ENCODE data around the gene NCOA3.

DNA sequence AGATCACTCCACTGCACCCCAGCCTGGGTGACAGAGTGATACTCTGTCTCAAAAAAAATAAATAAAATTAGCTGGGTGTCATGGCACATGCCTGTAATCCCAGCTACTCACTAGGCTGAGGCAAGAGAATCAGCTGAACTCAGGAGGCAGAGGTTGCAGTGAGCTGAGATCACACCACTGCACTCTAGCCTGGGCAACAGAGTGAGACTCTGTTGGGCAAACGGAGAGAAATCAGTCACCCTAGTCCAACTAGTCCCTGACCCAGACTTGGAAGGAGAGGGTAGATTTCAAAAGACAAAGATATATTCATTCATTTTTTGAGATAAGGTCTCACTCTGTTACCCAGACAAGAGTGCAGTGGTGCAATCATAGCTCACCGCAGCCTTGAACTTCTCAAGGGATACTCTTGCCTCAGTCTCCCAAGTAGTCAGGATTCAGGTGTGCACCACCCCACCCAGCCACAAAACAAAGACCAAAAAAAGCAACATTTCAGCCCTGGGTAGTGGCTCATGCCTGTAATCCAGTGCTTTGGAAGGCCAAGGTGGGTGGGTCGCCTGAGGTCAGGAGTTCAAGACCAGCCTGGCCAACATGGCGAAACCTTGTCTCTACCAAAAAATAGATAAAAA, 26.2 kb upstream of the NCOA3 start:
- TF ChIP-seq, protein P1, sequence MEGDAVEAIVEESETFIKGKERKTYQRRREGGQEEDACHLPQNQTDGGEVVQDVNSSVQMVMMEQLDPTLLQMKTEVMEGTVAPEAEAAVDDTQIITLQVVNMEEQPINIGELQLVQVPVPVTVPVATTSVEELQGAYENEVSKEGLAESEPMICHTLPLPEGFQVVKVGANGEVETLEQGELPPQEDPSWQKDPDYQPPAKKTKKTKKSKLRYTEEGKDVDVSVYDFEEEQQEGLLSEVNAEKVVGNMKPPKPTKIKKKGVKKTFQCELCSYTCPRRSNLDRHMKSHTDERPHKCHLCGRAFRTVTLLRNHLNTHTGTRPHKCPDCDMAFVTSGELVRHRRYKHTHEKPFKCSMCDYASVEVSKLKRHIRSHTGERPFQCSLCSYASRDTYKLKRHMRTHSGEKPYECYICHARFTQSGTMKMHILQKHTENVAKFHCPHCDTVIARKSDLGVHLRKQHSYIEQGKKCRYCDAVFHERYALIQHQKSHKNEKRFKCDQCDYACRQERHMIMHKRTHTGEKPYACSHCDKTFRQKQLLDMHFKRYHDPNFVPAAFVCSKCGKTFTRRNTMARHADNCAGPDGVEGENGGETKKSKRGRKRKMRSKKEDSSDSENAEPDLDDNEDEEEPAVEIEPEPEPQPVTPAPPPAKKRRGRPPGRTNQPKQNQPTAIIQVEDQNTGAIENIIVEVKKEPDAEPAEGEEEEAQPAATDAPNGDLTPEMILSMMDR (IDR thresholded peaks at IDR 0.05; ENCODE audit: low read length), result no peak
- TF ChIP-seq EZH2 (IDR thresholded peaks at IDR 0.05; ENCODE audit: borderline replicate concordance, low read length), result no peak

All from OCI-LY1 (cell line).